ENCODE data around the gene AMDHD2.

Gene AMDHD2

GRCh38 chr16:2470603-2471015, 49.6 kb upstream of the AMDHD2 start:
- ChIA-PET CTCF (interaction anchor here (2.5 kb wide), 1 partner anchor 31 kb away, joined by 8 read pairs; no protein-coding TSS in a partner anchor), POLR2A (interaction anchor here (0.7 to 3.2 kb wide), 6 partner anchors 11 to 234 kb away, joined by 3 to 34 read pairs (median 4); partner anchors contain the start of genes DNASE1L2, ECI1 and TEDC2)
- H3K36me3 ChIP-seq (ENCODE audit: control insufficient read depth in 2 of 2, insufficient read depth in 1 of 2, low read length in 2 of 2) = no peaks in the 10 kb centered on the region
- H3K4me3 ChIP-seq (ENCODE audit: low read depth, low read length) = no peak overlapping the region
- H3K4me1 ChIP-seq (ENCODE audit: control insufficient read depth, insufficient read depth, low read length) = peaks cover 27% of the 10 kb centered on the region
- no peaks in the 10 kb centered on the region for H3K9me3 ChIP-seq (ENCODE audit: control insufficient read depth, insufficient read depth, low read depth, low read length)
- peak overlapping the region; percentile 43; the same call in 1 of the 2 replicates for H3K27ac ChIP-seq (ENCODE audit: extremely low read depth, low read depth, low read length)
- TF ChIP-seq, protein P1, sequence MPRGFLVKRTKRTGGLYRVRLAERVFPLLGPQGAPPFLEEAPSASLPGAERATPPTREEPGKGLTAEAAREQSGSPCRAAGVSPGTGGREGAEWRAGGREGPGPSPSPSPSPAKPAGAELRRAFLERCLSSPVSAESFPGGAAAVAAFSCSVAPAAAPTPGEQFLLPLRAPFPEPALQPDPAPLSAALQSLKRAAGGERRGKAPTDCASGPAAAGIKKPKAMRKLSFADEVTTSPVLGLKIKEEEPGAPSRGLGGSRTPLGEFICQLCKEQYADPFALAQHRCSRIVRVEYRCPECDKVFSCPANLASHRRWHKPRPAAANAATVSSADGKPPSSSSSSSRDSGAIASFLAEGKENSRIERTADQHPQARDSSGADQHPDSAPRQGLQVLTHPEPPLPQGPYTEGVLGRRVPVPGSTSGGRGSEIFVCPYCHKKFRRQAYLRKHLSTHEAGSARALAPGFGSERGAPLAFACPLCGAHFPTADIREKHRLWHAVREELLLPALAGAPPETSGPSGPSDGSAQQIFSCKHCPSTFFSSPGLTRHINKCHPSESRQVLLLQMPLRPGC (tag by site-specific recombination; IDR thresholded peaks at IDR 0.05) = 0 out of 2 replicates have a peak, but pooled peaks have one; percentile 10
- TF ChIP-seq ZNF16 (tag by site-specific recombination; IDR thresholded peaks at IDR 0.05; ENCODE audit: low read depth) (no peak), ZBTB7A (tag by site-specific recombination; IDR thresholded peaks at IDR 0.05; ENCODE audit: low read depth) (peak; percentile 83; the same call in 1 of the 2 replicates), ZNF791 (tag by site-specific recombination; IDR thresholded peaks at IDR 0.05) (no peak), ZNF19 (tag by site-specific recombination; IDR thresholded peaks at IDR 0.05; ENCODE audit: low read depth) (no peak), ZBTB20 (tag by site-specific recombination; IDR thresholded peaks at IDR 0.05) (peak; percentile 78), ZNF600 (tag by site-specific recombination; IDR thresholded peaks at IDR 0.05) (peak; percentile 68; the same call in 1 of the 2 replicates), ZNF629 (tag by site-specific recombination; IDR thresholded peaks at IDR 0.05) (peak; percentile 37; the same call in 1 of the 2 replicates), SCRT2 (tag by site-specific recombination; IDR thresholded peaks at IDR 0.05) (peak; percentile 91), BCL11B (tag by site-specific recombination; IDR thresholded peaks at IDR 0.05; ENCODE audit: low read depth) (peak; percentile 68; the same call in 1 of the 2 replicates), PATZ1 (tag by site-specific recombination; IDR thresholded peaks at IDR 0.05) (peak; percentile 85), GLIS1 (tag by site-specific recombination; IDR thresholded peaks at IDR 0.05) (peak; percentile 88), ZNF274 (IDR thresholded peaks at IDR 0.05; ENCODE audit: low read length) (no peak), ZNF274 (tag by site-specific recombination; IDR thresholded peaks at IDR 0.05; ENCODE audit: borderline replicate concordance) (no peak), ZNF175 (tag by site-specific recombination; IDR thresholded peaks at IDR 0.05) (no peak), ZNF302 (tag by site-specific recombination; IDR thresholded peaks at IDR 0.05; ENCODE audit: low read depth) (no peak), ZFP41 (tag by site-specific recombination; IDR thresholded peaks at IDR 0.05; ENCODE audit: borderline replicate concordance) (no peak), ZIC2 (tag by site-specific recombination; IDR thresholded peaks at IDR 0.05) (peak; percentile 67), ZSCAN30 (tag by site-specific recombination; IDR thresholded peaks at IDR 0.05) (peak; percentile 28; the same call in 1 of the 2 replicates), ZNF548 (tag by site-specific recombination; IDR thresholded peaks at IDR 0.05) (no peak), ZNF112 (tag by site-specific recombination; IDR thresholded peaks at IDR 0.05) (no peak), WT1 (tag by site-specific recombination; IDR thresholded peaks at IDR 0.05) (0 out of 2 replicates have a peak, but pooled peaks have one; percentile 28)
- TF ChIP-seq, protein P2, sequence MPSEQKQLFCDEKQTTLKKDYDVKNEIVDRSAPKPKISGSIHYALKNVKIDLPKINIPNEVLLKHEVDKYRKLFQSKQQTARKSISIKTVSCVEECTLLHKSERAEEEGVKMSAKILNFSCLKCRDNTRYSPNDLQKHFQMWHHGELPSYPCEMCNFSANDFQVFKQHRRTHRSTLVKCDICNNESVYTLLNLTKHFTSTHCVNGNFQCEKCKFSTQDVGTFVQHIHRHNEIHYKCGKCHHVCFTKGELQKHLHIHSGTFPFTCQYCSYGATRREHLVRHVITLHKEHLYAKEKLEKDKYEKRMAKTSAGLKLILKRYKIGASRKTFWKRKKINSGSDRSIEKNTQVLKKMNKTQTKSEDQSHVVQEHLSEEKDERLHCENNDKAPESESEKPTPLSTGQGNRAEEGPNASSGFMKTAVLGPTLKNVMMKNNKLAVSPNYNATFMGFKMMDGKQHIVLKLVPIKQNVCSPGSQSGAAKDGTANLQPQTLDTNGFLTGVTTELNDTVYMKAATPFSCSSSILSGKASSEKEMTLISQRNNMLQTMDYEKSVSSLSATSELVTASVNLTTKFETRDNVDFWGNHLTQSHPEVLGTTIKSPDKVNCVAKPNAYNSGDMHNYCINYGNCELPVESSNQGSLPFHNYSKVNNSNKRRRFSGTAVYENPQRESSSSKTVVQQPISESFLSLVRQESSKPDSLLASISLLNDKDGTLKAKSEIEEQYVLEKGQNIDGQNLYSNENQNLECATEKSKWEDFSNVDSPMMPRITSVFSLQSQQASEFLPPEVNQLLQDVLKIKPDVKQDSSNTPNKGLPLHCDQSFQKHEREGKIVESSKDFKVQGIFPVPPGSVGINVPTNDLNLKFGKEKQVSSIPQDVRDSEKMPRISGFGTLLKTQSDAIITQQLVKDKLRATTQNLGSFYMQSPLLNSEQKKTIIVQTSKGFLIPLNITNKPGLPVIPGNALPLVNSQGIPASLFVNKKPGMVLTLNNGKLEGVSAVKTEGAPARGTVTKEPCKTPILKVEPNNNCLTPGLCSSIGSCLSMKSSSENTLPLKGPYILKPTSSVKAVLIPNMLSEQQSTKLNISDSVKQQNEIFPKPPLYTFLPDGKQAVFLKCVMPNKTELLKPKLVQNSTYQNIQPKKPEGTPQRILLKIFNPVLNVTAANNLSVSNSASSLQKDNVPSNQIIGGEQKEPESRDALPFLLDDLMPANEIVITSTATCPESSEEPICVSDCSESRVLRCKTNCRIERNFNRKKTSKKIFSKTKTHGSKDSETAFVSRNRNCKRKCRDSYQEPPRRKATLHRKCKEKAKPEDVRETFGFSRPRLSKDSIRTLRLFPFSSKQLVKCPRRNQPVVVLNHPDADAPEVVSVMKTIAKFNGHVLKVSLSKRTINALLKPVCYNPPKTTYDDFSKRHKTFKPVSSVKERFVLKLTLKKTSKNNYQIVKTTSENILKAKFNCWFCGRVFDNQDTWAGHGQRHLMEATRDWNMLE (tag by site-specific recombination; conservative IDR thresholded peaks at IDR 0.05; ENCODE audit: low read depth) = no peak
- TF ChIP-seq, protein P3, sequence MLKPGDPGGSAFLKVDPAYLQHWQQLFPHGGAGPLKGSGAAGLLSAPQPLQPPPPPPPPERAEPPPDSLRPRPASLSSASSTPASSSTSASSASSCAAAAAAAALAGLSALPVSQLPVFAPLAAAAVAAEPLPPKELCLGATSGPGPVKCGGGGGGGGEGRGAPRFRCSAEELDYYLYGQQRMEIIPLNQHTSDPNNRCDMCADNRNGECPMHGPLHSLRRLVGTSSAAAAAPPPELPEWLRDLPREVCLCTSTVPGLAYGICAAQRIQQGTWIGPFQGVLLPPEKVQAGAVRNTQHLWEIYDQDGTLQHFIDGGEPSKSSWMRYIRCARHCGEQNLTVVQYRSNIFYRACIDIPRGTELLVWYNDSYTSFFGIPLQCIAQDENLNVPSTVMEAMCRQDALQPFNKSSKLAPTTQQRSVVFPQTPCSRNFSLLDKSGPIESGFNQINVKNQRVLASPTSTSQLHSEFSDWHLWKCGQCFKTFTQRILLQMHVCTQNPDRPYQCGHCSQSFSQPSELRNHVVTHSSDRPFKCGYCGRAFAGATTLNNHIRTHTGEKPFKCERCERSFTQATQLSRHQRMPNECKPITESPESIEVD (tag by site-specific recombination; IDR thresholded peaks at IDR 0.05) = no peak
- TF ChIP-seq, protein P4, sequence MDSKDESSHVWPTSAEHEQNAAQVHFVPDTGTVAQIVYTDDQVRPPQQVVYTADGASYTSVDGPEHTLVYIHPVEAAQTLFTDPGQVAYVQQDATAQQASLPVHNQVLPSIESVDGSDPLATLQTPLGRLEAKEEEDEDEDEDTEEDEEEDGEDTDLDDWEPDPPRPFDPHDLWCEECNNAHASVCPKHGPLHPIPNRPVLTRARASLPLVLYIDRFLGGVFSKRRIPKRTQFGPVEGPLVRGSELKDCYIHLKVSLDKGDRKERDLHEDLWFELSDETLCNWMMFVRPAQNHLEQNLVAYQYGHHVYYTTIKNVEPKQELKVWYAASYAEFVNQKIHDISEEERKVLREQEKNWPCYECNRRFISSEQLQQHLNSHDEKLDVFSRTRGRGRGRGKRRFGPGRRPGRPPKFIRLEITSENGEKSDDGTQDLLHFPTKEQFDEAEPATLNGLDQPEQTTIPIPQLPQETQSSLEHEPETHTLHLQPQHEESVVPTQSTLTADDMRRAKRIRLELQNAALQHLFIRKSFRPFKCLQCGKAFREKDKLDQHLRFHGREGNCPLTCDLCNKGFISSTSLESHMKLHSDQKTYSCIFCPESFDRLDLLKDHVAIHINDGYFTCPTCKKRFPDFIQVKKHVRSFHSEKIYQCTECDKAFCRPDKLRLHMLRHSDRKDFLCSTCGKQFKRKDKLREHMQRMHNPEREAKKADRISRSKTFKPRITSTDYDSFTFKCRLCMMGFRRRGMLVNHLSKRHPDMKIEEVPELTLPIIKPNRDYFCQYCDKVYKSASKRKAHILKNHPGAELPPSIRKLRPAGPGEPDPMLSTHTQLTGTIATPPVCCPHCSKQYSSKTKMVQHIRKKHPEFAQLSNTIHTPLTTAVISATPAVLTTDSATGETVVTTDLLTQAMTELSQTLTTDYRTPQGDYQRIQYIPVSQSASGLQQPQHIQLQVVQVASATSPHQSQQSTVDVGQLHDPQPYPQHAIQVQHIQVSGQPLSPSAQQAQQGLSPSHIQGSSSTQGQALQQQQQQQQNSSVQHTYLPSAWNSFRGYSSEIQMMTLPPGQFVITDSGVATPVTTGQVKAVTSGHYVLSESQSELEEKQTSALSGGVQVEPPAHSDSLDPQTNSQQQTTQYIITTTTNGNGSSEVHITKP (tag by site-specific recombination; IDR thresholded peaks at IDR 0.05) = peak; percentile 97
